H9 (cell line): ENCODE measurements around the gene OGG1. TPM values are rescaled to one million over a fixed set of nuclear protein-coding genes. Genes with fewer than 3 reads are reported as not detected.

ENCODE experiments used
- DNase-seq: peaks from one replicate; pipeline ENCODE4 v3.0.0-alpha.2; 2017
- H2AFZ ChIP-seq: one replicate; pipeline ENCODE4 v1.6.1; 2013; ENCODE audit warnings: mild to moderate bottlenecking, low read length, control low read depth, moderate library complexity
- H2AK5ac ChIP-seq: 2 replicates; pipeline ENCODE4 v1.6.1; 2013; ENCODE audit warnings: low read length, control low read depth, mixed read lengths; ENCODE audit not compliant: insufficient read length
- H2BK120ac ChIP-seq: one replicate; pipeline ENCODE4 v1.6.1; 2013; ENCODE audit warnings: low read depth, mild to moderate bottlenecking, low read length, control low read depth, inconsistent platforms; ENCODE audit not compliant: poor library complexity, severe bottlenecking
- H2BK12ac ChIP-seq: 2 replicates; pipeline ENCODE4 v1.6.1; 2013; ENCODE audit warnings: low read length, control low read depth, mixed read lengths, low read depth; ENCODE audit not compliant: insufficient read length
- H2BK15ac ChIP-seq: 2 replicates; pipeline ENCODE4 v1.6.1; 2013; ENCODE audit warnings: low read depth, low read length, control low read depth
- H2BK20ac ChIP-seq: one replicate; pipeline ENCODE4 v1.6.1; 2013; ENCODE audit warnings: low read depth, mild to moderate bottlenecking, low read length, control low read depth, inconsistent platforms; ENCODE audit not compliant: poor library complexity, severe bottlenecking
- H2BK5ac ChIP-seq: 2 replicates; pipeline ENCODE4 v1.6.1; 2013; ENCODE audit warnings: low read length, control low read depth, mixed read lengths; ENCODE audit not compliant: insufficient read length
- H3K14ac ChIP-seq: 2 replicates; pipeline ENCODE4 v1.6.1; 2013; ENCODE audit warnings: low read length, control low read depth; ENCODE audit not compliant: insufficient read depth
- H3K18ac ChIP-seq: 2 replicates; pipeline ENCODE4 v1.6.1; 2013; ENCODE audit warnings: low read depth, mild to moderate bottlenecking, mixed read lengths, low read length, control low read depth; ENCODE audit not compliant: insufficient read length
- H3K23ac ChIP-seq: 2 replicates; pipeline ENCODE4 v1.6.1; 2013; ENCODE audit warnings: low read length, control low read depth, mixed read lengths, low read depth; ENCODE audit not compliant: insufficient read length
- H3K23me2 ChIP-seq: 2 replicates; pipeline ENCODE4 v1.6.1; 2013; ENCODE audit warnings: low read depth, mild to moderate bottlenecking, mixed read lengths, low read length, control low read depth; ENCODE audit not compliant: insufficient read length, poor library complexity, severe bottlenecking
- H3K27ac ChIP-seq: 2 replicates; pipeline ENCODE4 v1.5.1; 2013; ENCODE audit warnings: low read length, control low read depth, mixed read lengths, low read depth; ENCODE audit not compliant: insufficient read length
- H3K27me3 ChIP-seq: 2 replicates; pipeline ENCODE4 v1.6.1; 2013; ENCODE audit warnings: low read length, control low read depth, inconsistent platforms; ENCODE audit not compliant: insufficient read depth
- H3K4ac ChIP-seq: 2 replicates; pipeline ENCODE4 v1.6.1; 2013; ENCODE audit warnings: low read depth, mild to moderate bottlenecking, control low read depth, inconsistent platforms, low read length, moderate library complexity
- H3K4me1 ChIP-seq: 2 replicates; pipeline ENCODE4 v1.6.1; 2013; ENCODE audit warnings: low read length, control low read depth, inconsistent platforms; ENCODE audit not compliant: insufficient read depth
- H3K4me2 ChIP-seq: 2 replicates; pipeline ENCODE4 v1.6.1; 2013; ENCODE audit warnings: low read length, control low read depth, mixed read lengths; ENCODE audit not compliant: insufficient read length, insufficient read depth
- H3K56ac ChIP-seq: 2 replicates; pipeline ENCODE4 v1.6.1; 2013; ENCODE audit warnings: low read depth, mild to moderate bottlenecking, mixed read lengths, low read length, control low read depth; ENCODE audit not compliant: insufficient read length
- H3K79me1 ChIP-seq: 2 replicates; pipeline ENCODE4 v1.6.1; 2013; ENCODE audit warnings: low read depth, mild to moderate bottlenecking, moderate library complexity, low read length, control low read depth, inconsistent platforms; ENCODE audit not compliant: insufficient read depth, poor library complexity, severe bottlenecking
- H3K79me2 ChIP-seq: 2 replicates; pipeline ENCODE4 v1.6.1; 2013; ENCODE audit warnings: low read length, control low read depth, inconsistent platforms; ENCODE audit not compliant: insufficient read depth
- H3K9ac ChIP-seq: 2 replicates; pipeline ENCODE4 v1.6.1; 2013; ENCODE audit warnings: low read length, control low read depth, mixed read lengths; ENCODE audit not compliant: insufficient read length; ENCODE audit errors: extremely low read depth
- H3K9me3 ChIP-seq: one replicate; pipeline ENCODE4 v1.6.1; 2013; ENCODE audit warnings: low read depth, low read length, inconsistent platforms; ENCODE audit not compliant: control insufficient read depth
- H3T11ph ChIP-seq: one replicate; pipeline ENCODE4 v1.6.1; 2013; ENCODE audit warnings: mild to moderate bottlenecking, low read length, control low read depth, inconsistent platforms
- H4K20me1 ChIP-seq: one replicate; pipeline ENCODE4 v1.6.1; 2013; ENCODE audit not compliant: control insufficient read depth, insufficient read length, insufficient read depth
- H4K5ac ChIP-seq: 2 replicates; pipeline ENCODE4 v1.6.1; 2013; ENCODE audit warnings: low read depth, mild to moderate bottlenecking, mixed read lengths, low read length, control low read depth; ENCODE audit not compliant: insufficient read length
- H4K8ac ChIP-seq: replicated peaks from 2 replicates; pipeline ENCODE4 v1.6.1; 2013; ENCODE audit warnings: low read length, control low read depth, mixed read lengths, low read depth; ENCODE audit not compliant: insufficient read length
- H4K91ac ChIP-seq: 2 replicates; pipeline ENCODE4 v1.6.1; 2013; ENCODE audit warnings: low read depth, mild to moderate bottlenecking, moderate library complexity, mixed read lengths, low read length, control low read depth; ENCODE audit not compliant: insufficient read length
- H3K27ac Mint-ChIP-seq, 3 experiments: 2 replicates in 2 of 3; 3 replicates in 1 of 3; pipeline ENCODE4 v1.8.0; 2020 to 2021; ENCODE audit warnings: mixed read lengths in 3 of 3, mild to moderate bottlenecking in 1 of 3, moderate library complexity in 1 of 3
- H3K27me3 Mint-ChIP-seq: 2 replicates; pipeline ENCODE4 v1.8.0; 2021; ENCODE audit warnings: low read depth, mild to moderate bottlenecking, moderate library complexity, mixed read lengths
- H3K36me3 Mint-ChIP-seq, 3 experiments: 2 replicates in 2 of 3; 3 replicates in 1 of 3; pipeline ENCODE4 v1.8.0; 2020 to 2021; ENCODE audit warnings: low read depth in 3 of 3, mixed read lengths in 3 of 3; ENCODE audit not compliant: insufficient read depth in 1 of 3
- H3K4me1 Mint-ChIP-seq, 2 experiments: 2 replicates each; pipeline ENCODE4 v1.8.0; 2020; ENCODE audit warnings: mixed read lengths in 2 of 2
- H3K4me3 Mint-ChIP-seq, 2 experiments: 2 replicates in 1 of 2; 3 replicates in 1 of 2; pipeline ENCODE4 v1.8.0; 2020 to 2021; ENCODE audit warnings: mild to moderate bottlenecking in 2 of 2, mixed read lengths in 2 of 2, moderate library complexity in 1 of 2
- H3K9me3 Mint-ChIP-seq, 2 experiments: 2 replicates in 1 of 2; 3 replicates in 1 of 2; pipeline ENCODE4 v1.8.0; 2020; ENCODE audit warnings: mild to moderate bottlenecking in 2 of 2, mixed read lengths in 2 of 2, moderate library complexity in 1 of 2
- CTCF ChIP-seq: fragments of 200-600 bp; sonication (generic); conservative IDR thresholded peaks from 3 replicates; pipeline ENCODE4 v1.8.0; 2021; ENCODE audit warnings: antibody characterized with exemption, mild to moderate bottlenecking
- WGBS: extraction: QIAGEN DNeasy Blood & Tissue Kit; methylation state at CpG from one replicate; pipeline ENCODE4 v1.1.7; 2013; ENCODE audit warnings: missing lambda C conversion rate, low lambda C conversion rate, mixed read lengths; ENCODE audit not compliant: insufficient read length; ENCODE audit errors: extremely low coverage; 5-methylcytosine and 5-hydroxymethylcytosine counted together
- total RNA-seq: library from RNA; stranded (reverse); gene quantifications from 2 replicates; pipeline ENCODE4 v1.2.1, GENCODE V29; 2021

OGG1 gene
- total RNA-seq, 1 experiment from 2014 or later: 43.4 TPM

GRCh38 chr3:9769426-9770275, 19.9 kb downstream of the OGG1 start, which contains the start of gene CAMK1:
Gene CAMK1, minus strand, starts transcription at chr3:9769947. Its CDS starts 2,198 bp downstream, at chr3:9767749.
- Histone ChIP-seq H4K91ac (no peak within 1 kb of the TSS), H3K27ac (no peak within 1 kb of the TSS), H3K27me3 (no peaks in the 10 kb centered on the region; the same call in 1 of the 2 replicates), H3K56ac (no peak within 1 kb of the TSS), H3K79me1 (no peaks in the 10 kb centered on the region), H3K9ac (no peak within 1 kb of the TSS), H3K4me2 (peak within 1 kb of the TSS; percentile 31), H4K8ac (no peak within 1 kb of the TSS), H4K20me1 (no peaks in the 10 kb centered on the region), H2BK5ac (no peak within 1 kb of the TSS), H2AFZ (no peak within 1 kb of the TSS), H3T11ph (no peak within 1 kb of the TSS), H3K4ac (no peak within 1 kb of the TSS), H2BK20ac (no peak within 1 kb of the TSS), H2AK5ac (no peak within 1 kb of the TSS), H2BK15ac (no peak within 1 kb of the TSS), H3K79me2 (no peaks in the 10 kb centered on the region), H3K23me2 (no peaks in the 10 kb centered on the region), H3K18ac (no peak within 1 kb of the TSS), H2BK12ac (no peak within 1 kb of the TSS), H3K14ac (no peak within 1 kb of the TSS), H2BK120ac (no peak within 1 kb of the TSS), H3K23ac (no peak within 1 kb of the TSS), H3K9me3 (no peaks in the 10 kb centered on the region), H4K5ac (no peak within 1 kb of the TSS), H3K4me1 (no peaks in the 10 kb centered on the region)
- WGBS: no CpG with 5 or more reads among the region's 49 CpGs
- H3K4me3 Mint-ChIP-seq: peak within 1 kb of the TSS; percentile 63 to 77
- TF ChIP-seq CTCF: no peak
- H3K4me1 Mint-ChIP-seq: peaks cover 21 to 32% of the 10 kb centered on the region in 2 experiments
- DNase-seq: peak; percentile 78
- H3K36me3 Mint-ChIP-seq: peaks cover 0 to 14% (median 2%) of the 10 kb centered on the region in 3 experiments; a peak in 3 of 7 replicates
- no peaks in the 10 kb centered on the region for H3K9me3 Mint-ChIP-seq
- H3K27me3 Mint-ChIP-seq: peaks cover 58% of the 10 kb centered on the region
- H3K27ac Mint-ChIP-seq: peak within 1 kb of the TSS in 1 of 3 experiments; percentile 79; a peak in 1 of 7 replicates
